Thymus (tissue), 11 donors: ENCODE results near the gene SLC2A9. TPM values are rescaled to one million over a fixed set of nuclear protein-coding genes. Genes with fewer than 3 reads are reported as not detected.

ENCODE experiments used
- DNase-seq, 9 donors: peaks; one replicate each; pipeline ENCODE4 v3.0.0-alpha.2; 2013; ENCODE audit warnings: low spot score in 9 of 9, low read depth in 6 of 9, missing footprints in 1 of 9
- H3K27ac ChIP-seq, 2 donors: one replicate each; pipeline ENCODE4 v1.5.1; 2013; ENCODE audit warnings: control low read depth in 1 of 2, low read depth in 1 of 2, low read length in 1 of 2, mild to moderate bottlenecking in 1 of 2, moderate library complexity in 1 of 2
- H3K27me3 ChIP-seq, 2 donors: one replicate each; pipeline ENCODE4 v1.5.1; 2013; ENCODE audit warnings: low read length in 1 of 2; ENCODE audit not compliant: control insufficient read depth in 2 of 2, insufficient read depth in 1 of 2
- H3K36me3 ChIP-seq, 2 donors: one replicate each; pipeline ENCODE4 v1.5.1; 2013; ENCODE audit warnings: low read length in 1 of 2, mild to moderate bottlenecking in 1 of 2, moderate library complexity in 1 of 2; ENCODE audit not compliant: control insufficient read depth in 2 of 2, insufficient read depth in 2 of 2
- H3K4me1 ChIP-seq, 2 donors: one replicate each; pipeline ENCODE4 v1.5.1; 2013; ENCODE audit warnings: low read length in 2 of 2; ENCODE audit not compliant: control insufficient read depth in 2 of 2, insufficient read depth in 2 of 2
- H3K4me3 ChIP-seq, 2 donors: one replicate each; pipeline ENCODE4 v1.5.1; 2013; ENCODE audit warnings: low read length in 2 of 2, control low read depth in 1 of 2, mild to moderate bottlenecking in 1 of 2
- H3K9me3 ChIP-seq, 2 donors: one replicate each; pipeline ENCODE4 v1.5.1; 2013; ENCODE audit warnings: low read length in 1 of 2, mild to moderate bottlenecking in 1 of 2; ENCODE audit not compliant: control insufficient read depth in 2 of 2, insufficient read depth in 1 of 2
- WGBS: extraction: QIAGEN DNeasy Blood & Tissue Kit; methylation state at CpG from one replicate; pipeline ENCODE4 v1.1.7; 2013; 5-methylcytosine and 5-hydroxymethylcytosine counted together
- polyA plus RNA-seq: library from polyadenylated mRNA; stranded (reverse); fragments of 200-250 nt; gene quantifications from one replicate; pipeline ENCODE4 v1.2.3, GENCODE V29; 2013
- total RNA-seq: library from RNA; stranded (reverse); fragments of 120-200 nt; gene quantifications from one replicate; pipeline ENCODE4 v1.2.4, GENCODE V29; 2013
- donor health status: healthy.

The SLC2A9 gene
- total and polyA plus RNA-seq, 2 donors: 3.5 to 8.6 TPM

GRCh38 chr4:9968472-9968871 lies 52.8 kb downstream of the SLC2A9 start:
- Histone ChIP-seq H3K27ac (no peak overlapping the region), H3K4me3 (no peak overlapping the region), H3K4me1 (no peaks in the 10 kb centered on the region), H3K9me3 (no peaks in the 10 kb centered on the region), H3K36me3 (no peaks in the 10 kb centered on the region), H3K27me3 (no peaks in the 10 kb centered on the region)
- no peak for DNase-seq

- DNase-seq: no peak
- 95% methylated on average over 7 of the region's 7 CpGs for WGBS
- Histone ChIP-seq H3K4me3 (no peak overlapping the region), H3K27me3 (no peaks in the 10 kb centered on the region), H3K9me3 (no peaks in the 10 kb centered on the region), H3K27ac (no peak overlapping the region), H3K4me1 (no peaks in the 10 kb centered on the region), H3K36me3 (no peaks in the 10 kb centered on the region)
Observed at GRCh38 chr4:9964879-9965278, 56.4 kb downstream of the SLC2A9 start.

- 86% methylated on average over 5 of the region's 5 CpGs for WGBS
- no peak for DNase-seq
- no peak overlapping the region for H3K4me3 ChIP-seq
- H3K4me1 ChIP-seq: no peaks in the 10 kb centered on the region
- H3K36me3 ChIP-seq: no peaks in the 10 kb centered on the region
- H3K27ac ChIP-seq: no peak overlapping the region
- no peaks in the 10 kb centered on the region for H3K9me3 ChIP-seq
- H3K27me3 ChIP-seq: no peaks in the 10 kb centered on the region
Observed at GRCh38 chr4:9963328-9963727, 58.0 kb downstream of the SLC2A9 start.

- H3K36me3 ChIP-seq: no peaks in the 10 kb centered on the region
- no peaks in the 10 kb centered on the region for H3K27me3 ChIP-seq
- no peak overlapping the region for H3K4me3 ChIP-seq
- WGBS: 84% methylated on average over 5 of the region's 5 CpGs
- H3K9me3 ChIP-seq: no peaks in the 10 kb centered on the region
- no peak overlapping the region for H3K27ac ChIP-seq
- DNase-seq: no peak
- H3K4me1 ChIP-seq: no peaks in the 10 kb centered on the region
Observed at GRCh38 chr4:9962611-9963314, 58.5 kb downstream of the SLC2A9 start.

GRCh38 chr4:9954468-9954867 lies 66.8 kb downstream of the SLC2A9 start:
- no peaks in the 10 kb centered on the region for H3K4me1 ChIP-seq
- H3K27me3 ChIP-seq: no peaks in the 10 kb centered on the region
- no peak for DNase-seq
- no peak overlapping the region for H3K27ac ChIP-seq
- no peaks in the 10 kb centered on the region for H3K9me3 ChIP-seq
- 77% methylated on average over 3 of the region's 3 CpGs for WGBS
- no peaks in the 10 kb centered on the region for H3K36me3 ChIP-seq
- H3K4me3 ChIP-seq: no peak overlapping the region

GRCh38 chr4:9953089-9953488 lies 68.2 kb downstream of the SLC2A9 start:
- 97% methylated on average over 4 of the region's 4 CpGs for WGBS
- H3K4me1 ChIP-seq: no peaks in the 10 kb centered on the region
- no peak for DNase-seq
- no peak overlapping the region for H3K27ac ChIP-seq
- no peak overlapping the region for H3K4me3 ChIP-seq
- H3K36me3 ChIP-seq: no peaks in the 10 kb centered on the region
- H3K9me3 ChIP-seq: no peaks in the 10 kb centered on the region
- no peaks in the 10 kb centered on the region for H3K27me3 ChIP-seq

- Histone ChIP-seq H3K36me3 (no peaks in the 10 kb centered on the region), H3K9me3 (no peaks in the 10 kb centered on the region), H3K4me1 (no peaks in the 10 kb centered on the region), H3K27me3 (no peaks in the 10 kb centered on the region), H3K27ac (no peak overlapping the region), H3K4me3 (no peak overlapping the region)
- no peak for DNase-seq
- 88% methylated on average over 8 of the region's 8 CpGs for WGBS
Observed at GRCh38 chr4:9952415-9952950, 68.8 kb downstream of the SLC2A9 start.

- DNase-seq: no peak
Observed at GRCh38 chr4:9949573-9949972, 71.7 kb downstream of the SLC2A9 start.

GRCh38 chr4:9947168-9948062 lies 73.9 kb downstream of the SLC2A9 start:
- Histone ChIP-seq H3K4me3 (no peak overlapping the region), H3K27me3 (no peaks in the 10 kb centered on the region), H3K4me1 (no peaks in the 10 kb centered on the region), H3K9me3 (no peaks in the 10 kb centered on the region), H3K36me3 (no peaks in the 10 kb centered on the region), H3K27ac (no peak overlapping the region)
- no peak for DNase-seq
- 92% methylated on average over 10 of the region's 10 CpGs for WGBS

More at GRCh38 chr4:9949573-9949972, 71.7 kb downstream of the SLC2A9 start:
- no peak overlapping the region for H3K27ac ChIP-seq
- 93% methylated on average over 2 of the region's 2 CpGs for WGBS
- H3K27me3 ChIP-seq: no peaks in the 10 kb centered on the region
- no peak overlapping the region for H3K4me3 ChIP-seq
- no peaks in the 10 kb centered on the region for H3K36me3 ChIP-seq
- no peaks in the 10 kb centered on the region for H3K4me1 ChIP-seq
- H3K9me3 ChIP-seq: no peaks in the 10 kb centered on the region
